Breast epithelium (tissue), 4 donors: ENCODE results near the gene ALDH1L1. TPM values are rescaled to one million over a fixed set of nuclear protein-coding genes. Genes with fewer than 3 reads are reported as not detected.

ENCODE experiments used
- DNase-seq, 2 donors: peaks; one replicate each; pipeline ENCODE4 v3.0.0-alpha.2; 2019; ENCODE audit warnings: low spot score in 2 of 2
- H3K27ac ChIP-seq, 2 donors: fragments of 200-600 bp; sonication (generic) in 1 of 2; one replicate each; pipeline ENCODE4 v1.5.1; 2016 to 2019; ENCODE audit warnings: mild to moderate bottlenecking in 1 of 2
- H3K27me3 ChIP-seq, 2 donors: fragments of 200-600 bp; sonication (generic) in 1 of 2; one replicate each; pipeline versions ENCODE4 v1.5.1 to v1.6.0; 2017 to 2019; ENCODE audit warnings: control low read depth in 1 of 2, mild to moderate bottlenecking in 1 of 2
- H3K36me3 ChIP-seq: fragments of 200-600 bp; one replicate; pipeline ENCODE4 v1.5.1; 2019
- H3K4me1 ChIP-seq, 2 donors: fragments of 200-600 bp; sonication (generic); one replicate each; pipeline ENCODE4 v1.5.1; 2016 to 2019; ENCODE audit warnings: control low read depth in 1 of 2
- H3K4me3 ChIP-seq, 3 donors: fragments of 200-600 bp; sonication (generic); 1 replicate in 2 of 3; 2 replicates in 1 of 3; pipeline ENCODE4 v1.5.1; 2016 to 2019; ENCODE audit warnings: mild to moderate bottlenecking in 3 of 3, moderate library complexity in 2 of 3
- H3K9me3 ChIP-seq, 2 donors: fragments of 200-600 bp; sonication (generic) in 1 of 2; one replicate each; pipeline ENCODE4 v1.5.1; 2016 to 2019; ENCODE audit warnings: control low read depth in 1 of 2
- POLR2A ChIP-seq: fragments of 450-650 bp; IDR thresholded peaks from one replicate; pipeline ENCODE4 v1.6.1; 2016; ENCODE audit warnings: antibody characterized with exemption, mild to moderate bottlenecking, moderate library complexity
- POLR2AphosphoS5 ChIP-seq, 3 donors: sonication (generic); formaldehyde crosslinking; IDR thresholded peaks; one replicate each; pipeline ENCODE4 v1.6.1; 2017; ENCODE audit warnings: antibody characterized with exemption in 3 of 3
- intact Hi-C: fragments of 100-400 bp; cut with DNase I; formaldehyde crosslinking; loops from one replicate; pipeline ENCODE4 v1.15.1; 2023; ENCODE audit warnings: low total_unique reads
- total RNA-seq, 3 donors: library from RNA; depleted of rRNA; stranded (reverse); fragments of >200 nt; gene quantifications; one replicate each; pipeline ENCODE4 v1.1.0, GENCODE V29; 2016
- TF ChIP-seq, protein P1 (sequence below), 3 donors: fragments of 450-650 bp; IDR thresholded peaks; one replicate each; pipeline ENCODE4 v1.5.1; 2016 to 2017; ENCODE audit warnings: antibody characterized with exemption in 3 of 3, mild to moderate bottlenecking in 3 of 3, moderate library complexity in 3 of 3

ALDH1L1 gene
- total RNA-seq, 3 donors from 2014 or later, result 10.8 to 88.3 (median 29.0) TPM

DNA sequence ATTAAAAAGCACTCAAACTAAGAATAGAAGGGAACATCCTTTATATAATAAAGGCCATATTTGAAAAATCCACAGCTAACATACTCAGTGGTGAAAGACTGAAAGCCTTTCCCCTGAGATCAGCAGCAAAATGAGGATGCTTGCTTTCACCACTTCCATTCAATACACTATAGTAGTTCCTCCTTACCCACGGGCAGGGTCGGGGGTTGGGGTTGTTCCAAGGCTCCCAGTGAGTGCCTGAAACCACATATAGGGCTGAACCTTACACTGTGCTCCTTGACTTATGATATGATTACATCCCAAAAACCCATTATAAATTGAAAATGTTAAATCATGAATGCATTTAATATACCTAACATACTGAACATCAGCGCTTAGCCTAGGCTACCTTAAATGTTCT, 37.7 kb downstream of the ALDH1L1 start:
- Histone ChIP-seq H3K27ac (no peak overlapping the region), H3K36me3 (no peaks in the 10 kb centered on the region), H3K27me3 (no peaks in the 10 kb centered on the region), H3K4me3 (no peak overlapping the region), H3K4me1 (no peaks in the 10 kb centered on the region), H3K9me3 (no peaks in the 10 kb centered on the region)
- TF ChIP-seq, protein P1, sequence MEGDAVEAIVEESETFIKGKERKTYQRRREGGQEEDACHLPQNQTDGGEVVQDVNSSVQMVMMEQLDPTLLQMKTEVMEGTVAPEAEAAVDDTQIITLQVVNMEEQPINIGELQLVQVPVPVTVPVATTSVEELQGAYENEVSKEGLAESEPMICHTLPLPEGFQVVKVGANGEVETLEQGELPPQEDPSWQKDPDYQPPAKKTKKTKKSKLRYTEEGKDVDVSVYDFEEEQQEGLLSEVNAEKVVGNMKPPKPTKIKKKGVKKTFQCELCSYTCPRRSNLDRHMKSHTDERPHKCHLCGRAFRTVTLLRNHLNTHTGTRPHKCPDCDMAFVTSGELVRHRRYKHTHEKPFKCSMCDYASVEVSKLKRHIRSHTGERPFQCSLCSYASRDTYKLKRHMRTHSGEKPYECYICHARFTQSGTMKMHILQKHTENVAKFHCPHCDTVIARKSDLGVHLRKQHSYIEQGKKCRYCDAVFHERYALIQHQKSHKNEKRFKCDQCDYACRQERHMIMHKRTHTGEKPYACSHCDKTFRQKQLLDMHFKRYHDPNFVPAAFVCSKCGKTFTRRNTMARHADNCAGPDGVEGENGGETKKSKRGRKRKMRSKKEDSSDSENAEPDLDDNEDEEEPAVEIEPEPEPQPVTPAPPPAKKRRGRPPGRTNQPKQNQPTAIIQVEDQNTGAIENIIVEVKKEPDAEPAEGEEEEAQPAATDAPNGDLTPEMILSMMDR (IDR thresholded peaks at IDR 0.05), result no peak
- TF ChIP-seq POLR2AphosphoS5 (IDR thresholded peaks at IDR 0.05) (no peak), POLR2A (no peak)
- intact Hi-C loops, result no loop called here
- DNase-seq, result peak; percentile 2 to 24

DNA sequence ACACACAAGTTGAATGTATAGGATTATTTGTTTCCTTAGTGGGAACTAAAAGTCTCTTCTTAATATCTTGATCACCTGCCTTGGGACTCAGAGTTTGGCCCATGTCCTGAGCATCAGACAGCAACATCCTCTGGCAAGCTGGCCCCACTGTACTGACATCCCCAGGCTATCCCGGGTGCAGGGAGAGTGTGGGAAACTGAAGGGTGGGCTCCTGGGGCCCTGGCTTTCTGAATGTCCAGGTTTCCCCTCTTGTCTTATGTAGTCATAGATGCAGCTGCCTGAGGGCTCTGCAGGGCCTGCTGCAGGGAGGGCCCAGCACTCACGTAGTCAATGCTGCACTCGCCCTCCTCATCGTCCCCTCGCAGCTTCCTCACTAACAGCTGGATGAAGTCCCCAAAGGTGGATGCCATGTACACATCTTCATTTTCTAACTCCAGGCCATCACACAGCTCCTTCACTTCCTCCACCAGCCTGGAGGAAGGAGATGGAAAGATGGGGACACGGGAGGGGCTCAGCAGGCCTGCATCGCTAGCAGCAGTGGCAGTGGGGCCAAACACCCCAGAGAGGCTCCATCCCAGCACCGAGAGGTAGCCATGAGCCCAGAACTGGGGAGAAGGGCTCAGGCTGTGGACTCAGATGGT, 42.8 kb downstream of the ALDH1L1 start:
- no peak overlapping the region for H3K4me3 ChIP-seq
- no peaks in the 10 kb centered on the region for H3K4me1 ChIP-seq
- H3K36me3 ChIP-seq, result no peaks in the 10 kb centered on the region
- DNase-seq, result peak in 1 of 2 donors; percentile 24
- no peaks in the 10 kb centered on the region for H3K9me3 ChIP-seq
- TF ChIP-seq POLR2A, result no peak
- intact Hi-C loops, result no loop called here
- no peak overlapping the region for H3K27ac ChIP-seq
- H3K27me3 ChIP-seq, result no peaks in the 10 kb centered on the region

DNA sequence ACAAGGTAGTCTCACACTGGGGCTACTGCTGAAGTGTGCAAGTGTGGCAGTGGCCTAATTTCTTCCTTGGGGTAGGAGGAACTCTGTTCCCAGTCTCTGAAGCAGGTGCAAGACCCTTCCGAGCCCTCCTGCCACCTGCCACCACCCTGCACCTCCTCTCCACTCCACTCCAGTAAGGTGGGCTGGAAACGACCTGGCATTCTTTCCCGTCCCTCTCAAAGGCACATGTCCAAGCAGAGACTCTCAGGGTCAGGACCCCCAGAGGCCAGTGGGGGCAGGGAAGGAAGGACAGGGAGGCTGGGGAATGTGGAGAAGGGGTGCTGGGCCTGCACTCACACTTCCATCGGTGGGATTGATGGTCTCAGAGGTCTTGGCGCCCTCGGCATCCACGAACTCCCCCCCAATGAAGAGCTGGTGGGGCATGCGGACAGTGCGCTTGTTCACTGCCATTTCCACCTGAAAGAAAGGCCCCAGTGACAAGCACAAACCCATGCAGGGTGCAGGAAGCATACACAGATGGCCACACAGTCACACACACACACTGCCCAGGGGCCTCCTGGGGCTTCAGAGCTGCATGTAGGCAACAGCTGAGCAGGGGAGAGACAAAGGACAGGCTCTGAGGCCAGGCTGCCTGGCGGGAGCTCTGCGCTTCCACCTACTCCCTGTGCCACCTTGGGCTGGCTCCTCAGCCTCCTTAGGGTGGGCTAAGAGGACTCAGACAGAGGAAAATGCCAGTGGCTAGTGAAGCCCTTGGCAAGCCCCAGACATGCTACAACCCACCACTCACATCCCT, 43.8 kb downstream of the ALDH1L1 start:
- peak in 1 of 2 donors; percentile 39 for DNase-seq
- Histone ChIP-seq H3K4me1 (no peaks in the 10 kb centered on the region), H3K36me3 (no peaks in the 10 kb centered on the region), H3K27me3 (no peaks in the 10 kb centered on the region), H3K4me3 (no peak overlapping the region), H3K27ac (no peak overlapping the region), H3K9me3 (no peaks in the 10 kb centered on the region)
- intact Hi-C loops, result no loop called here
- TF ChIP-seq POLR2A, result no peak
- TF ChIP-seq, protein P1 (IDR thresholded peaks at IDR 0.05), result no peak
- no peak for TF ChIP-seq POLR2AphosphoS5 (IDR thresholded peaks at IDR 0.05)

DNA sequence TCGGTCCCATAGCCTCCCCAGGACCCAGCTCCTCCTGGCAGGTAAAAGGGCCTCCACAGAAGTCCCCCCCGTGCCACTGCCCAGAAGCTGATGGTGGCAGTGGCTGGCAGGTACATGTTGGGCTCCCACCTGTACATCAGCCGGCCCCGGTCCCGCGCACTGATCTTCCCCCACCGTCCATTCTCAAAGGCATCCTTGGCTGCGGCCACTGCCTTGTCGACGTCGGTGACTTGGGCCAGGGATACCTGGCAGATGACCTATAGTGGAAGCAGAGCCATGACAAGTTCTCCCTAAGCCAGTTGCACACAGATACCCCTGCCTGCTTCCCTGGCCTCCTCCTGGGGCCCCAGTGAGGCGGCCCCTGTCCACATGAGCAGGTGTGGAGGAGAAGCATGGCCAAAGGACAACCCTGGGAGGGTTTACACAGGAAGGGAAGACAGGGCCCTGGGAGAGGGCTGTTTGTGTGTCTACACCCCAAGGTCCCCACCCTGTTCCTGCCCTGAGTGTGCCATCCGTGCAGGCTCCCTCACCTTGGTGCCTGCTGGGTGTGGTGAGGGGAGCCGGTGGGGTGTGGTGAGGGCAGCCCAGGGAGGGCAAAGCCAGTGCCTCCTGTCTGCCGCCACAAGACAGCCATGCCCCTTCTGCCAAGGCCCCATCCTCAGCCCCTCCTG, 44.8 kb downstream of the ALDH1L1 start:
- H3K27ac ChIP-seq, result no peak overlapping the region
- H3K27me3 ChIP-seq, result no peaks in the 10 kb centered on the region
- TF ChIP-seq POLR2AphosphoS5 (IDR thresholded peaks at IDR 0.05), result no peak
- TF ChIP-seq POLR2A, result no peak
- TF ChIP-seq, protein P1 (IDR thresholded peaks at IDR 0.05), result no peak
- H3K36me3 ChIP-seq, result no peaks in the 10 kb centered on the region
- peak in 1 of 2 donors; percentile 43 for DNase-seq
- H3K9me3 ChIP-seq, result no peaks in the 10 kb centered on the region
- no peak overlapping the region for H3K4me3 ChIP-seq
- intact Hi-C loops, result no loop called here
- no peaks in the 10 kb centered on the region for H3K4me1 ChIP-seq

DNA sequence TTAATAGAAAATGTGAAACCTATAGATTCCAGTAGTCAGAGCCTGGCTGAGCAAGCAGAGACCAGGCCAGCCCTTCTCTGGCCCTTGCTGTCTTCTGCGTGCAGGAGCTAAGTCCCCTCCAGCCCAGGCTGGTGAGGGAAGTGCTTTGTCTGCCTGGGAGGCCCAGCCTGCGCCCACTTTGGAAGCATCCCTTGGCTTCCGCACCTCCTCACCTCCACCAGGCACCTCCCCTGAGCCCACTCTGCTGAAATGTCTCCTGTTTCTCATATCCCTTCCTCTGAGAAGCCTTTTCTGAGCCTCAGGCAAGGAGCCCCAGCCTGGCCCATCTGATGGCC, 45.3 kb downstream of the ALDH1L1 start:
- Histone ChIP-seq H3K36me3 (no peaks in the 10 kb centered on the region), H3K4me1 (no peaks in the 10 kb centered on the region), H3K4me3 (no peak overlapping the region), H3K27ac (no peak overlapping the region), H3K9me3 (no peaks in the 10 kb centered on the region), H3K27me3 (no peaks in the 10 kb centered on the region)
- no peak for DNase-seq
- intact Hi-C loops, result no loop called here
- TF ChIP-seq POLR2AphosphoS5 (IDR thresholded peaks at IDR 0.05) (no peak), POLR2A (no peak)
- TF ChIP-seq, protein P1 (IDR thresholded peaks at IDR 0.05), result no peak
